Measurements from ENCODE around the gene CRYBB1.

The CRYBB1 gene

DNA sequence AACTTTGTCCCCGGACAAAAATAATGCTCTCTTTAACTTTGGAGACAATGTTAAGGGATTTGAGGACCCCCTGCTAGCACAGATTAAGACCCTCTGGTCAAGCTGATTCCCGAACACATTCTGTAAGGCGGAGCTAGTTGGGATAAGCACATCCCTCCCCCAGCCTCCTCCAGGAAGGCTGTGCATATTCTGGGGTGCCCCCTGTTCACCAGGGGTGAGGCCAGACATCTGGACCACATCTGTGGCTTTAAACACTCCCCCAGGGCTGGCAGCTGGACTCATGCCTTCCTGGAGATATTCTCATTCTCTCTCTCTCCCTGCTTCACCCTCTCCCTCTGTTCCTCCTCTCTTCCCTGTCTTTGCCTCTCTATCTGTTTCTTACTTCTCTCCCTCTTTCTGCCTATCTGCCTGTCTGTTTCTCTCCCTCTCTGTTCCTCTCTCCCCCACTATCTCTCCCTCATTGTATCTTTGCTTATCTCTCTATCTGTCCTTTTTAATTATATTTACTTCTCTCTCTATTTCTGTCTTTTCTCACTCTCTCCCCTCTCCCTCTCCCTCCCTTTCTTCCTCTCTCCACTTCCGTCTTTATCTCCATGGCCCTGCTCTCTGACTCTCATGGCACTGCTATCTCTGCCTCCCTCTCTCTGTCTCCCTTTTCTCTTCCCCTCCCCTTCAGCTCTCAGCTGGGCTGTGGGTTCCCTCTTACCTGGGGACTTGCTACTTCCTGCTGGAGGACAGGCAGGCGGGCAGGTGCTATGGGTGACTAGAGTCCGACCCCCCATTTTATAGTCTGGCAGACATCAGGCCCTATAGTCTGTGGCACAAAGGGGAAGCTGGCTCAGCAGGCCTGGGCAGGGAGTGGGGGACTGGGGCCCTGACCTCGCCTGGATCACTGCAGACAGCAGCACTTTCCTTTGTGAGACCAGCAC is at the start of gene CRYBB1:
Gene CRYBB1, minus strand, starts transcription at position 757 of the 929 bp plus-strand sequence. CDS start 1,708 bp downstream, outside the sequence.
- no peak for DNase-seq

DNA sequence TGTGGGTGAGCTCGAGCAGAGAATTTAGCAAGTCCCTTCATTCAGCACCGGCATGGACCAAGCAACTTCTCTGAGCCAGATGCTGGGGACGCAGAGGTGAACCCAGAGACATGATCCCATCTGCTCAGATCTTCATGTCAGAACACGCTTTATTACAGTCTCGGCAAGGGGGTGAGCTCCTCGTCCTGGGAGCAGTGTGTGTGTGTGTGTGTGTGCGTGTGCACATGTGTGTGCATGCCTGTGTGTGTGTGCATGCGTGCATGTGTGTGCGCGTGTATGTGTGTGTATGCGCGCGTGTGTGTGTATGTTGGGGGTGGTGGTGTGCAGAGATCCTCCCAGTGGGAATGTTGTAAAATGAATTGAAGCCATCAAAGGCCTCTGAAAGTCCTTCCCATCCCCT is 49.3 kb upstream of the CRYBB1 start:
- DNase-seq: no peak

DNA sequence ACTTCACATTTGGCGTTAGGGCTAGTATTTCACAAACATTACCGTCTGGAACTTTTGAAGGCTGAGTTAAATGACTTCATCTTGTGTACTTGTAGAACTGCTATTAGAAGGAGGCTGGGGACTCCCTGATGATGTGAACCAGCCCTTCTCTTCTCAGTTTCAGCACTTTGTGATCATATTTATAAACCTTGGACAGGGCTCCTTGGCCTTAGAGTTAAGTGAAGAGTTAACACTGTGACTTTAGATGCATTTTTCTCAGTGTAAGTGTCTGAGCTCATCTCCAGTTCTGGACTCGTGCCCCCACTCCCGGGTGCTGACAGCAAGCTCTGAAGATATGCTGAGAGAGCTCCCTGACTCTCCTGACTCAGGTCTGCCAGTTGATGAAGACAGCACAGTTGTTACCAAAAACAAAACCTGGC is 48.0 kb upstream of the CRYBB1 start:
- no peak for DNase-seq

DNA sequence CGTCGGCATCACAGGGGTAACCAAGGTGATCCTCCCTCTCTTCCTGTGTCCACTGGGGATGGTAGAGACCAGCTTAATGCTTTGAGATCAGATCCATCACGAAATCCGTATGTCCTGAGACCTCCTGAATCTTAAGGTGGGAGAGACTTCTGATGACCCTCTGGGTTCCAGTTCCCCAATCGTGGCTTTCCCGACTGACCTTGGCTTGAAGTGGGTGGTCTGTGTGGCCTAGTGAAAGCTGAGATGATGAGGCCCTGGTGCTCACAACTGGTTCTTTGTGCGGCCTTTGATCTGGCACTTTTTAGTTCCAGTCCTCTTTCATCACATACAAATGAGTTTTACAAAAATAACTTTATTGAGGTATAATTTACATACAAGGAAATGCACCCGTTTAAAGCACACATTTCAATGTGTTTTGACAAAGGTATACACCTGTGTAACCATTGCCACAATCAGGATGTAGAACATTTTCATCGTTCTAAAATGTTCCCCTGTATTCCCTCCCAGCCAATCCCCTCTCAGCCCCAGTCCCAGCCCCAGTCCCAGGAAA is 45.6 kb upstream of the CRYBB1 start:
- DNase-seq: no peak

DNA sequence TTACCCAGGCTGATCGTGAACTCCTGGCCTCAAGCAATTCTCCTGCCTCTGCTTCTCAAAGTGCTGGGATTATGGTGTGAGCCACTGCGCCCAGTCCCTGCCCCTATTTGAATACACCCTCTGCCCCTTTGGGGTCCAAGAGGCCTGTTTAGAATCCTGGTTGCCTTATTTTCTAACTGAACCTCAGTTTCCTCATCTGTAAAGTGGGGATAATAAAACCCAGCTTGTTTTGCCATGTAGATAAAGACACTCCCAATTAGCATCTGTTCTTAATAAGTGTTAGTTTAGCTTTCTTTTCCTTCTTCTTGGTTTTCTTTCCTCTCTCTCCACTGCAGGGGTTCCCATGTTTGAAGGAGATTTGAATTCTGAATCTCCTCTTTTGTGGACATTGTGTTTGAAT is 44.3 kb upstream of the CRYBB1 start:
- DNase-seq: no peak

DNA sequence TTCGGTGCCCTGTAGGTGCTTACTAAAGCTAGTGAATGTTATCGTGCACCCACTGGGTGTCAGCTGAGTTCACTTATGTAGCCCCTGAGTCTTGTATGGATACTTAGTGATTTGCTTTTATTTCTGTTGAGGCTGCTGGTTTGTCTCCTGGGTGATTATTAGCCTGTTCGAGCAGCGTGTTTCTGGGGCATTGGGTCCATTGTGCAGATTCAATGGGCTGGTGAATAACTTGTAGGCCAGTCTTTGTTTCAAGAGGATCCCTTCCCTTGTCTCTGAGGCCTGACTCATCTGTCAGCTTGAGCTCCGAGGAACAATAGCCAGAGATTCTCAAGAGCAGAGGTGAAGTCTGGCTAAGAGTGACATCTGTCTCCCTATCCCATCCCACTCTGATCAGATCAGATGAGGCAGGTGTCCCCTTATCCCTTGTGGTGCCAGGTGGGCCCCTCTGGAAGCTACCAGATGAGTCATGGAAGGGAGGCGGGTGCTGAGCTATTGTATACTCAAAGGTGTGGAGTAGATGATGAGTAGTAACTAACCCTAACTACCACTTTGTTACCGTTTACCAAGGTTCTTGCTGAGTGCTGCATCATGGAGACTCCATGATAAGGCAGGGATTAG is 43.2 kb upstream of the CRYBB1 start:
- DNase-seq: no peak

DNA sequence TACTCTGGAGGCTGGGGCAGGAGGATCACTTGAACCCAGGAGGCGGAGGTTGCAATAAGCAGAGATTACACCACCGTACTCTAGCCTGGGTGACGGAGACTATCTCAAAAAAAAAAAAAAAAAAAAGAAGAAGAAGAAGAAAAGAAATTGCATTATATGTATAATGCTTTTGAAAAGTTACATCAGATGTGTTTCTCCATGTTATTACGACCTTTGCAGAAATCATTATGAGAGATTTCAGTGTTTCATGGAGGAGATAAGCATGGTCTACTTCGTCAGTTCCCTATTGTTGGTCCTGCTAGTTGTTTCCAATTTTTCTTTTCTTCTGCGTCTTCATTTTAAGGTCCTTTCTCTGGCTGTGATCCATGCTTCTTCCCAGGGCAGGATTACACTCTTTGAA is 42.5 kb upstream of the CRYBB1 start:
- DNase-seq: no peak

DNA sequence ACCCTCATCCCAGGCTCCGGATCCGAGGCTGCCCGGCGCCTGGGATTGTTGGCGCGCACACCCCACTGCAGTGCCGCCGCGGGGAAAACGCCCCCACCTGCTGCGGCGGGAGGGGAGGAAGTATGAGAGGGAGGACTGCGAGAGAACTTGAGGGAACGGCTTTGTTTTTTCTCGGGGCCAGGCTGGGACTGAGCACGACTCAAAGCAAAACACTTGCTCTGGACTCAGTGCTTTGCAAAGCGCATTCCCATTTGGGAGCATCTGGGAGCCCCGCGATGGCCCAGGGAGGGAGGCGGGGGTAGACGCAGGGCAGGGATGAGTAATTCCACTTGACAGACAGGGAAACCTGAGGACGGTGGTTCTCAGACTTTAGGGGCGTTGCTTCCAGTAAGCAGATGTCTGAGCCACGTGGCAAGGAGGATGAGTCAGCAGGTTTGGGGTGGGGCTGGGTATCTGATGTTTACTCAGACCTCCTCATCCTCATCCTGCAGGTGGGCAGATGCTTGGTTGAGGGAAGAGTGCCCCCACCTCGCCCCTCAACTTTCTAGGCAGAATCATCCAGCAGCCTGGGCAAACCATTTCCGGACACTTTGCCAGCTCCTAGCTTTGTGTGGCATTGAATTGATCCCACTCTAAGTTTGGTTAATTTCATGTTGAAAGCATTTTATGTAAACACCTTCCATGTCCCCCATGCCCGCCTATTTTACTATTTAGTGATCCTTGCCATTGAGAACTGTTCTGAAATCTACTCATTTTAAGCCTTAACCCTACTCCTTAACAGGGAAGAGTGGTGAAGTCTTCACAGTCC is 41.0 kb upstream of the CRYBB1 start:
- peak; percentile 87 for DNase-seq

DNA sequence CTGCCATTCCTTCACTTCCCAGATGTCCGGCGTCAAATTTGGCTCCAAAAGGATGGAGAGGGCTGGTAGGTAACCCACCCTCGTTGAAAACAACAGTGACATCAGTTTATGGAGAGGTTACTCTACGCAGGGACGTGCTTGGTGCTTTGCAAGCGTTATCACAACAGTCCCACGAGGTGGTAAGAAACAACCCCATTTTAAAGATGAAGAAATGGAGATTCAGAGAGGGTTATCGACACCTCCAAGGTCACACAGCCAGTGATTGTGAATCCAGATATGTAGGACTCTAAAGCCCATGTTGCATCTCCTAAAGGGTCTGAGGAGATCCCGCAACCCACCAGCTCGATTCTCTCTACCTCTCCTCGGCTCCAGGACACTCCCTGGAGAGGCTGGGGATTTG is 40.3 kb upstream of the CRYBB1 start:
- DNase-seq: no peak

DNA sequence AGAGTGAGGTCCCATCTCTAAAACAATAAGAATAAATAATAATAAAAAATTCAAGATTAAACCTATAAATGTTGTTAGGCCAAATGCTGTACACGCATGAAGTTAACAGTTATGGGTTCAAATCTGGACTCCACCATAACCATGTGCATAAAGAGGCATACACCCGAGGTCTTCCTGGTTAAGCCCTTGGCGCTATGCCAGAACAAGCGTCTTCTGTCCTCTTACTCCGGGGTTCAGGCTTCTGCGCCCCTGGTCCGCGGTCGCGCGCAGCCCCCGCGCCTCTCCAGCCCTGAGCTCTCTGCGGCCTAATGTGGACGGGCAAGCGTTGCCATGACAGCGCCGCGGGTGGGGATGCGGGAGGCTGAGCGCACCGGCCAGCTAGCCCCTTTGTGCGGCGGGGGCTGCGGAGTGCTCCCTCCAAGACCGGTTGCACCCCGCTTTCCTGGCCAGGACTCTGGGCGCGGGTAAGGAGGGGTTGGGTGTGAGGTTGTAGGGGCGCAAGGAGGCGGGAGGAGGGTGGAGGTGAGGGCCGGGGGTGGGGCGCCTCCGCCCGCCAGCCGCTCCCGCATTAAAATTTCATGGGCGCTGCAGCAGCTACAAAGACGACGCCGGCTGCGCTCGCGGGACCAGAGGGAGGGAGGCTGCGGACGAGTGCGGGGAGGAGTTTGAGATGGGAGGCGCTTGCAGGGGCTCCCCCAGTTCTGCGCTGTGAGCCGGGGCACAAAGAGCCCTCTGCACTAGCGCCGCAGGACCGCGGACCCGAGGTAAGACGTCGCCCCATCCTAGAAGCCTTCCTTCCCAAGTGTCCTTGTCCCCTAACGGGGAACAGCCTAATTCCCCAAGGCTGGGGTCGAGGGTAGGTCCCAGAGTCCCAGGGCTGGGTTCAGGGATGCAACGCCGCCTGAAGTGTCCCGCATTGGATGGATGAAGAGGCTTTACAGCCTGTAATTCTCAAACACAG is 39.3 kb upstream of the CRYBB1 start, which contains the start of gene MIAT:
Gene MIAT, plus strand, starts transcription at position 698 of the 961 bp plus-strand sequence.
- DNase-seq: peak; percentile 78

DNA sequence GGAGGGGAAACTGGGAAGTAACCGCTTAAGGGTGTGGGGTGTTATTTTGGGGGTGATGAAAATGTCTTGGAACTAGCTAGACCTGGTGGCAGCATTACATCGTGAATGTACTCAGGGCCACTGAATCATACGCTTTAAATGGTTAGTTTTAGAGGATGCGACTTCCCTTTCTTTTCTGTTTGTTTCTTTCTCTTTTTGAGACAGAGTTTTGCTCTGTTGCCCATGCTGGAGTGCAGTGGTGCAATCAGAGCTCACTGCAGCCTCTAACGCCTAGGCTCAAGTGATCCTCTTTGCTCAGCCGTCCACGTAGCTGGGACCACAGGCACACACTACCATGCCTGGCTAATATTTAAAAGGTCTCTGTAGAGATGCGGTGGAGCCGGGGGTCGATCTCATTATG is 34.0 kb upstream of the CRYBB1 start:
- DNase-seq: no peak

DNA sequence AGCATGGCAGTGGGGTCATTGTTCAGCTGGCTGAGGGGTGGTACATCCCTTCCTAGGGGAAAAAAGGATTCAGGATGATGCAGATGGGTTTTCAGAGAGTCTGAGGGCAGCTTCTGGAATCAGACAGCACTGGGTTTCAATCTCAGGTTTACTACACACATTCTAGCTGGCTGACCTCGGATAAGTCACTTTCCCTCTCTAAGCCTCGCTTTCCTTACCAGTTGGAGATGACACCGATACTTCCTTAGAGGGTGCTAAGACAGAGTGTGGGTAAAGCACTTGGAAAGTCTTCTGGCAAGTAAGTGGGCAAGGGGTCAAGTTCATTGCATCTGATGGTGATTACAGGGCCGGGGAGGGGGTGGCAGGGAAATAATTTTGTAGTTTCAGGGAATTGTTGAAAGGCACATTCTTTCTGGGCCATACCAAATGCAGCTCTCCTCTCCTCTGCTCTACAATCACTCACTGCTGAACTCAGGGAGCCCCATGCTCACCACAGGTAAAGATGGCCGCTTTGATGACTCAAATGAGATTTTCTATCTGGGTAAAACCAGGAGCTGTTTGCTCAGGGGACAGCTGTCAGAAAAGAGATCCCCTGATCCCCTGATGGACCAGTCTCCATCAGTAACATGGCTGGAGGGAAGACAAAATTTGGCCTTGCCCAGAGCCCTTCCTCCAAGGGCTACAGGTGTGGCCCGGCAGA is 33.0 kb upstream of the CRYBB1 start:
- no peak for DNase-seq

DNA sequence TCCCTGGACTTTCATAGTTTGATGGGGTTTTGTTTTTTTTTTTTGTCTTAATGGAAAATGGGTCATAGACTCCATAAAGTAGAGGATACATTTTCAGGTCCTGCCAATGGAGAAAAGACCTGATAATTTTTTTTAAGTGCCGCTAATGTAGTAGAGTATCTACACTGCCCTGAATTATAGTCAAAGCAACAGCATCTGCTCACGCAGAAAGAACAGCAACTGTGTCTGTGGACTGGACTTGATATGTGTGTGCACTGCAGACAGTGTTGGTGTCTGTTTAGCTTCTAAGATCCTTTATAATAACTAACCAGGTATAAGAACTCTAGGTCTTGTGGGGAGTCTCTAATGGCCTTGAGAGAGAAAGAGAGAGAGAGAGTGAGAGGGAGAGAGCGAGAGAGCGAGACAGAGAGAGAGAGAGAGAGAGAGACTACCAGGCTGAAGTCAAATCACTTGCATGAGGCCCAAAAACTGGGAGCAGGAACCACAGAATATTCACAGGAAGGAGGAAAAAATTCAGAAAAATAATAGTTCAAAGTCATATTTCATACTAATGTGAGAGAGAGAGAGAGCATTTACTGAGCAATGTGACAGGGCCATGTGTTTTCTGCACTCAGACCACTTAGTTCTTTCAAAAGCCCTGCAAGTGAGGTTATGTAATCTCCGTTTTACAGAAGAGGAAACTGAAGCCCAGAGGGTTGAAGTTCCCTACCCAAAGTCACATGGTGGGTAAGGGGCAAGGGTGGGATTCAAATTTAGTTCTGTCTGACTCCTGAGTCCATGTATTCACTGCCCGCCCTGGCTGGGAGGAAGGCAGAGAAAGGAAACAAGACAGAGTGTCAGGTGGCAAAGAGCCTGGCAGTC is 30.9 kb upstream of the CRYBB1 start:
- DNase-seq: no peak

DNA sequence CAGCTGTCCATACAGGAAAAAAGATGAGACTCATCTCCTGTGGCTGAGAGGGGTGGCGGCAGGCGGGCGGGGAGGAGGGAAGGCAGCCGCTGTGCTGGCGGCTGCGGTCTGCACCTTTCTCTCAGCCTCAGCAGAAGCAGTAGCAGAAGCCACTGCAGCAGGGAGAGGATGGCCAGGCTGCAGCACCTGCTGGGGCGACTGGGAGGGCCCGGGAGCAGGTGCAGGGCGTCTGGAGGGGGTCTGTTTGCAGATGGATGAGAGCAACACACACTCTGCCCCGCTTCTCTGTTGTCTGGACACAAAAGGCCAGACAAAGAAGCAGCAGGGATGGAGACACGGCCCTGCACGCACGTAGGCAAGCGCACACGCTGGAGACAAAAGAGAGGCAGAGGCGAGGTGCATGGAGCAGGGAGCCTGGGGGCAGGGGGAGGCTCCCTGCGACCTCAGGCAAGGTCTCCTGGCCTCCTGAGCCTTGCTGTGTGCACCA is 30.2 kb upstream of the CRYBB1 start:
- DNase-seq: peak; percentile 73

DNA sequence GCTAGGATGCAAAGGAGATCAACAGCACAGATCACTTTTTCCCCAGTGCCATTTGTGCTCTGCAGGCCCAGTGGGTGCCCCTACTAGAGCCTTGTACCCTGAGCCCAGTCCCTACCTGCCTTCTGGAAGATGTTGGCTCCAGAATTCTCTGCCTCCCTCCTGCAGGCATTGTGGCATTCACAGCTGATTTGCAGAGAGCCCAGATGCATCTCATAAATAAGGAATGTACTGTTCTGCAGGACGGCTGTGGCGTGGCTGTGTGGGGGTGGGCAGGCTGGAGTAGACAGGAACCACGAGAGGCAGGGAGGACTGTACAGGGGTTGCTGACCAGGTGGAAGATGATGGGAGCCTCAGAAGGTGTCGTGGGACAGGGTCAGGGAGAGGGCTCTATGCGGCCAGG is 28.3 kb upstream of the CRYBB1 start:
- DNase-seq: no peak

DNA sequence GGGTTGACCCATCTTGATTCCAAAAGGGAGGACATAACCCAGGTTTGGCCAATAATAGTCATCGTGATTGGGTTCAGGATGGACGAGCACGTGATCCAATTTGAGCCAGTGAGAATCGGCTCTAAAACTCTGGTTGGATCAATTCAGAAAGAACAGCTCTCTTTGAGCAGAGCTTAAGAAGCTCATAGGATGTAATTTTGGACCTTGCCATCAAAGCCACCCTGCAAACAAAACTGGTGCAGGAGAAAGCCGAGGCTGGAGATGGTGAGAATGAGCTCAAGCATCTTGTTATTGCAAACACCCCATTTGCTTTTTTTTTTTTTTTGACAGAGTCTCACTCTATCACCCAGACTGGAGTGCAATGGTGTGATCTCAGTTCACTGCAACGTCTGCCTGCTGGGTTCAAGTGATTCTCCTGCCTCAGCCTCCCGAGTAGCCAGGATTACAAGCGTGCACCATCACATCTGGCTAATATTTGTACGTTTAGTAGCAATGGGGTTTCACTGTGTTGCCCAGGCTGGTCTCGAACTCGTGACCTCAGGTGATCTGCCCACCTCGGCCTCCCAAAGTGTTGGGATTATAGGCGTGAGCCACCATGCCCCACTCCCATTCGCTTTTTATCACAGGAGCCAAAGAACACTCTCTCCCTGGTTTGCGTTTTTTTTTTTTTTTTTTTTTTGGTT is 25.7 kb upstream of the CRYBB1 start:
- DNase-seq: peak; percentile 23

DNA sequence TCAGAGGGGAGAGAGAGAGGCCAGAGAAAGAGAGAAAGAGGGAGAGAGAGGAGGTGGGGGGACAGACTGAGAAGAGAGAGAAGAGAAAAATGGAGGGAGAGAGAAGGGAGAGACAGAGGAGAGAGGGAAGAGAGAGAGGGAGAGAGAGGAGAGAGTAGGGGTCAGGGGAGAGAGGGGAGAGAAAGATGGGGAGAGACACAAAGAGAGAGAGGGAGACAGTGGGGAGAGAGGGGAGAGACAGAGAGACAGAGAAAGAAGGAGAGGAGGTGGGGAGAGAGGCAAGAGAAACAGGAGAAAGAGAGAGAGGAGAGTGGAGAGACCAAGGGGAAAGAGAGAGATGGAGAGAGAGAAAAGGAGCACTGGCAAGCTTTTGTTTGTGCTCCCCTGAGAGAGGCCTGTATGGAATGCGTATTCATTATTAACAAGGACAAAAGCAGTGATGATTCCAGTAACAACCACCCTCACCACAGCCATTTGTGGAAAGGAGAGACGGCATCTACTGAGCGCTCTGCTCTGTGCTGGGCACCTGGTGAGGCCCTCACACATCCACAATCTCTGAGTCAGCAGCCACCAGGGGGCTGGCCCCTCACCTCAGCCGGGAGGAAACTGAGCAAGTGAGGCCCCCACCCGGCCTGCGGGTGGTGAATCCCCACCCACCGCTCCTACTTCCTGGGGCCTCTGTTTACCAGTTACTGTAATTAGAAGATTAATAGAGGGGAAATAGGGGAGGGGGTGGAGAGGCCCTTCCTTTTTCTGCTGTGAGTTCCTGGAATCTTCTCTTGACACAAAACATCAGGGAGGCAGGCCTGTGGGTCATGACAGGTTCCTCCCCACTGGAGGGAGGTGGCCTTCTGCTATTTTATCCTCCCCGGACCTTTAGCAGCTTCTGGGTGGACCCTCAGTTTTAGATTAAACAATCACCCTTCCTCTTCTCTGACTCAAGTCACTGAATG is 24.9 kb upstream of the CRYBB1 start:
- DNase-seq: peak; percentile 88

DNA sequence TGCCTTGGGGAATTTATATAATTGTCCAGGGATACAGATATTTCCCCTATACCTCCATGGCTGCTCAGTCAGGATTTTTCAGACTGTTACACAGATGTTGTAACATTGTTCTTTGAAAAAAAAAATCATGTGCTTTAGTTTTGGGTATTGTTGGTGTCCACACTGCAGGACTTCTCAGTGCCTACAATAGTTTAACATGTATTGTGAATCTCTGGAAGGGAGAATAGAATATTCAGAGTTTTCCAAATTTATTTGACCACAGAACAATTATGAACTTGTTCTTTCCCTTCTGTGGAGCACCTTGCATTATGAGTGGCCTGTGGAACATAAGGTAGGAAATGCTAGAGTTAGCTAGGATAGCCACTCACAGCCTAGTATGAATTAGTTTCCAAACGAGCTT is 18.5 kb upstream of the CRYBB1 start:
- DNase-seq: no peak
